Ovary (tissue), 3 donors: ENCODE data around the gene GPR119.

Source experiments
- POLR2A ChIP-seq: fragments of 450-650 bp; IDR thresholded peaks from one replicate; pipeline ENCODE4 v1.6.1; 2017; ENCODE audit warnings: antibody characterized with exemption, mild to moderate bottlenecking, moderate library complexity
- TF ChIP-seq, protein P1 (sequence below), 3 donors: fragments of 450-650 bp in 2 of 3; fragments of 200-600 bp in 1 of 3; IDR thresholded peaks; one replicate each; pipeline versions ENCODE4 v1.5.1 to v1.8.0; 2016 to 2022; ENCODE audit warnings: antibody characterized with exemption in 3 of 3, mild to moderate bottlenecking in 1 of 3
- donor health status: DM: no; HTN: no; CAD: no.

GRCh38 chrX:130426531-130426930 is 41.1 kb upstream of the GPR119 start:
- TF ChIP-seq POLR2A, result no peak
- TF ChIP-seq, protein P1, sequence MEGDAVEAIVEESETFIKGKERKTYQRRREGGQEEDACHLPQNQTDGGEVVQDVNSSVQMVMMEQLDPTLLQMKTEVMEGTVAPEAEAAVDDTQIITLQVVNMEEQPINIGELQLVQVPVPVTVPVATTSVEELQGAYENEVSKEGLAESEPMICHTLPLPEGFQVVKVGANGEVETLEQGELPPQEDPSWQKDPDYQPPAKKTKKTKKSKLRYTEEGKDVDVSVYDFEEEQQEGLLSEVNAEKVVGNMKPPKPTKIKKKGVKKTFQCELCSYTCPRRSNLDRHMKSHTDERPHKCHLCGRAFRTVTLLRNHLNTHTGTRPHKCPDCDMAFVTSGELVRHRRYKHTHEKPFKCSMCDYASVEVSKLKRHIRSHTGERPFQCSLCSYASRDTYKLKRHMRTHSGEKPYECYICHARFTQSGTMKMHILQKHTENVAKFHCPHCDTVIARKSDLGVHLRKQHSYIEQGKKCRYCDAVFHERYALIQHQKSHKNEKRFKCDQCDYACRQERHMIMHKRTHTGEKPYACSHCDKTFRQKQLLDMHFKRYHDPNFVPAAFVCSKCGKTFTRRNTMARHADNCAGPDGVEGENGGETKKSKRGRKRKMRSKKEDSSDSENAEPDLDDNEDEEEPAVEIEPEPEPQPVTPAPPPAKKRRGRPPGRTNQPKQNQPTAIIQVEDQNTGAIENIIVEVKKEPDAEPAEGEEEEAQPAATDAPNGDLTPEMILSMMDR (IDR thresholded peaks at IDR 0.05), result no peak
